Measurements from ENCODE around the gene RETREG1. TPM values are rescaled to one million over a fixed set of nuclear protein-coding genes. Genes with fewer than 3 reads are reported as not detected.

RETREG1 gene
- total and polyA plus RNA-seq, 2 donors (not counting 3 experiments of a cell fraction or from before 2014, with no cell fraction given) = 0.46 TPM; not detected in 1

DNA sequence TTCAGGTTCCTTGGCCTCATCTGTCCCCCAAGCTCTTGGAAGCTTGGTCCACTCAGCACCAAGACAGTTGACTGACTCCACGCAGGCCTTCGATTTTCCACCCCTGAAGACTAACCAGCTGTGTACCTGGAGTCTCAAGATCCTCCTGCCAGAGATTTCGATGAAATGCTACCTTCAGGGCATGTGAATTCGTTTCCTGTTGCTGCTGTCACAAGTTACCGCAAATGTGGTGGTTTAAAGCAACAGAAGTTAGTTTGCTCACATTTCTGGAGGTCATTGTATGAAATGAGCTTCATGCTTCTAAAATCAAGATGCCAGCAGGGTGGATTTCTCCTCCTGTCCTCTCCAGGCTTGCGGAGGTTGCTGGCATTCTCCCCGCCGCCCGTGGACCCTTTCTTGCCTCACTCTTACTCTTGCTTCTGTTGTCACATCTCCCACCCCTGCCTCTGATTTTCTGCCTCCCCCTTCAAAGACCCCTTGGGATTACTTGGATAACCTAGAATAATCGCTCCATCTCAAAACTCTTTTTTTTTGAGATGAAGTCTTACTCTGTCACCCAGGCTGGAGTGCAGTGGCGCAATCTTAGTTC lies 27.6 kb upstream of the RETREG1 start:
- ChIA-PET POLR2A (no interaction called here), CTCF (no interaction called here)
- TF ChIP-seq POLR2AphosphoS5 (IDR thresholded peaks at IDR 0.05; ENCODE audit: insufficient read depth, low read depth, low read length) = no peak
- TF ChIP-seq POLR2A (IDR thresholded peaks at IDR 0.05; ENCODE audit: low read depth, low read length) = no peak
- TF ChIP-seq JUN (IDR thresholded peaks at IDR 0.05; ENCODE audit: borderline replicate concordance, insufficient read depth, insufficient read length, low read depth) = no peak
- TF ChIP-seq, protein P1, sequence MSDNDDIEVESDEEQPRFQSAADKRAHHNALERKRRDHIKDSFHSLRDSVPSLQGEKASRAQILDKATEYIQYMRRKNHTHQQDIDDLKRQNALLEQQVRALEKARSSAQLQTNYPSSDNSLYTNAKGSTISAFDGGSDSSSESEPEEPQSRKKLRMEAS (IDR thresholded peaks at IDR 0.05; ENCODE audit: insufficient read depth, insufficient read length) = no peak
- no peak for TF ChIP-seq MYC (IDR thresholded peaks at IDR 0.05; ENCODE audit: low read depth, low read length)
- TF ChIP-seq GATA2 (IDR thresholded peaks at IDR 0.05; ENCODE audit: insufficient read depth, insufficient read length, low read depth, low read length) = no peak
- no peak for TF ChIP-seq FOS (IDR thresholded peaks at IDR 0.05; ENCODE audit: borderline replicate concordance, insufficient read depth, low read length)
- TF ChIP-seq, protein P2, sequence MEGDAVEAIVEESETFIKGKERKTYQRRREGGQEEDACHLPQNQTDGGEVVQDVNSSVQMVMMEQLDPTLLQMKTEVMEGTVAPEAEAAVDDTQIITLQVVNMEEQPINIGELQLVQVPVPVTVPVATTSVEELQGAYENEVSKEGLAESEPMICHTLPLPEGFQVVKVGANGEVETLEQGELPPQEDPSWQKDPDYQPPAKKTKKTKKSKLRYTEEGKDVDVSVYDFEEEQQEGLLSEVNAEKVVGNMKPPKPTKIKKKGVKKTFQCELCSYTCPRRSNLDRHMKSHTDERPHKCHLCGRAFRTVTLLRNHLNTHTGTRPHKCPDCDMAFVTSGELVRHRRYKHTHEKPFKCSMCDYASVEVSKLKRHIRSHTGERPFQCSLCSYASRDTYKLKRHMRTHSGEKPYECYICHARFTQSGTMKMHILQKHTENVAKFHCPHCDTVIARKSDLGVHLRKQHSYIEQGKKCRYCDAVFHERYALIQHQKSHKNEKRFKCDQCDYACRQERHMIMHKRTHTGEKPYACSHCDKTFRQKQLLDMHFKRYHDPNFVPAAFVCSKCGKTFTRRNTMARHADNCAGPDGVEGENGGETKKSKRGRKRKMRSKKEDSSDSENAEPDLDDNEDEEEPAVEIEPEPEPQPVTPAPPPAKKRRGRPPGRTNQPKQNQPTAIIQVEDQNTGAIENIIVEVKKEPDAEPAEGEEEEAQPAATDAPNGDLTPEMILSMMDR (IDR thresholded peaks at IDR 0.05; ENCODE audit: extremely low read depth in 1 of 2, insufficient read depth in 1 of 2, low read depth in 1 of 2, low read length in 2 of 2) = no peak
- TF ChIP-seq EZH2 (IDR thresholded peaks at IDR 0.05; ENCODE audit: borderline replicate concordance, low read depth, low read length, severe bottlenecking) = no peak
- DNase-seq (ENCODE audit: low read depth, low spot score) = no peak
- FAIRE-seq = no peak
- H3K4me1 ChIP-seq (ENCODE audit: control insufficient read depth, extremely low read depth, insufficient read depth, low read length) = no peaks in the 10 kb centered on the region
- no peaks in the 10 kb centered on the region for H3K36me3 ChIP-seq (ENCODE audit: control insufficient read depth in 2 of 2, extremely low read depth in 1 of 2, insufficient read depth in 2 of 2, low read length in 2 of 2)
- no peaks in the 10 kb centered on the region for H3K9me1 ChIP-seq (replicated peaks; ENCODE audit: control insufficient read depth, extremely low read depth, insufficient read depth, low read length)
- H4K20me1 ChIP-seq (replicated peaks; ENCODE audit: control insufficient read depth, extremely low read depth, insufficient read depth, low read length) = no peaks in the 10 kb centered on the region
- H3K9ac ChIP-seq (replicated peaks; ENCODE audit: extremely low read depth, insufficient read depth, low read length) = no peak overlapping the region
- H3K4me3 ChIP-seq (replicated peaks in 1 of 3; ENCODE audit: insufficient read depth in 1 of 3, low read depth in 1 of 3, low read length in 3 of 3) = no peak overlapping the region
- intact Hi-C loops (cut with micrococcal nuclease) (no loop called here), dilution Hi-C loops (cut with MboI; ENCODE audit: extremely low pct_ligation_motif_present, low sequenced_read_pairs) (no loop called here)
- H3K4me2 ChIP-seq (ENCODE audit: insufficient read depth, low read length) = no peak overlapping the region
- H3K27me3 ChIP-seq (ENCODE audit: control insufficient read depth in 2 of 2, insufficient read depth in 2 of 2, low read length in 2 of 2) = peaks cover 0 to 2% of the 10 kb centered on the region in 2 experiments
- H2AFZ ChIP-seq (ENCODE audit: low read depth, low read length) = no peak overlapping the region
- no TSS peak for BruUV-seq (replicated peaks)
- H3K9me3 ChIP-seq (replicated peaks; ENCODE audit: control insufficient read depth, insufficient read depth, low read length) = no peaks in the 10 kb centered on the region
- H3K27ac ChIP-seq (ENCODE audit: insufficient read depth, low read depth, low read length) = no peak overlapping the region
- H3K79me2 ChIP-seq (ENCODE audit: control insufficient read depth, insufficient read depth, low read length) = no peaks in the 10 kb centered on the region
